GM12878 (cell line): ENCODE results near the gene APPL2. TPM values are rescaled to one million over a fixed set of nuclear protein-coding genes. Genes with fewer than 3 reads are reported as not detected.
A peak's percentile ranks its signal among the peaks of the same experiment; 100 is the strongest.

Experiments used
- ATAC-seq: fragments of 200-7000 bp; cut with Tn5 transposase; 3 replicates; pipeline ENCODE4 v1.9.1; 2020; ENCODE audit warnings: mild to moderate bottlenecking, moderate library complexity
- BruUV-seq: library from RNA; stranded (reverse); fragments of 400-500 nt; replicated peaks from 2 replicates; lab custom pipeline; 2021; lab: Mats Ljungman, UMichigan
- CTCF ChIA-PET: fragments of 300-600 bp; sonication (Branson Sonifier 250); formaldehyde crosslinking; extraction: SDS; loops from one replicate; lab custom pipeline; 2021; ENCODE audit warnings: inconsistent platforms; lab: Yijun Ruan, JAX
- POLR2A ChIA-PET: fragments of 350-600 bp; formaldehyde crosslinking; extraction: SDS; loops from one replicate; lab custom pipeline; 2021; ENCODE audit warnings: inconsistent platforms; lab: Charles Lee
- RAD21 ChIA-PET: fragments of 300-600 bp; sonication (Branson Sonifier 250); formaldehyde crosslinking; loops from one replicate; lab custom pipeline; 2023; ENCODE audit warnings: antibody characterized with exemption; ENCODE audit not compliant: unreplicated experiment; lab: Charles Lee
- SMC1A ChIA-PET: fragments of 300-600 bp; sonication (Branson Sonifier 250); formaldehyde crosslinking; loops from one replicate; lab custom pipeline; 2023; ENCODE audit not compliant: unreplicated experiment, uncharacterized antibody; lab: Charles Lee
- DNase-seq: peaks from one replicate; pipeline ENCODE4 v3.0.0-alpha.2; 2011; ENCODE audit warnings: low read depth, low spot score
- FAIRE-seq: peaks from 3 replicates; lab custom pipeline; 2011; peaks lifted over from hg19 to GRCh38; lab: Jason Lieb, UNC
- H2AFZ ChIP-seq: 2 replicates; pipeline ENCODE4 v1.6.0; 2011; ENCODE audit warnings: low read depth, low read length, control low read depth; ENCODE audit not compliant: control insufficient read depth
- H3K27ac ChIP-seq: 2 replicates; pipeline ENCODE4 v1.5.1; 2011; ENCODE audit warnings: control low read depth; ENCODE audit not compliant: control insufficient read depth, insufficient read depth
- H3K27me3 ChIP-seq, 2 experiments: replicated peaks in 1 of 2; 2 replicates each; pipeline versions ENCODE4 v1.6.0 to v1.6.1; 2011; ENCODE audit warnings: low read length in 1 of 2; ENCODE audit not compliant: control insufficient read depth in 2 of 2, insufficient read depth in 2 of 2
- H3K36me3 ChIP-seq, 2 experiments: 2 replicates each; pipeline ENCODE4 v1.5.1; 2011; ENCODE audit warnings: low read length in 1 of 2; ENCODE audit not compliant: control insufficient read depth in 2 of 2, insufficient read depth in 2 of 2
- H3K4me1 ChIP-seq: 2 replicates; pipeline ENCODE4 v1.6.1; 2011; ENCODE audit warnings: mild to moderate bottlenecking, low read length, moderate library complexity, mixed read lengths; ENCODE audit not compliant: control insufficient read depth, insufficient read depth
- H3K4me2 ChIP-seq: 2 replicates; pipeline ENCODE4 v1.6.0; 2011; ENCODE audit warnings: control low read depth; ENCODE audit not compliant: control insufficient read depth, insufficient read depth
- H3K4me3 ChIP-seq: fragments of 200-600 bp; sonication (generic); 2 replicates; pipeline ENCODE4 v1.5.1; 2016
- H3K79me2 ChIP-seq: 2 replicates; pipeline ENCODE4 v1.6.0; 2011; ENCODE audit warnings: low read length; ENCODE audit not compliant: control insufficient read depth, insufficient read depth
- H3K9ac ChIP-seq: 2 replicates; pipeline ENCODE4 v1.8.0; 2011; ENCODE audit warnings: low read length, control low read depth, mixed read lengths; ENCODE audit not compliant: control insufficient read depth, insufficient read depth
- H3K9me3 ChIP-seq: replicated peaks from 3 replicates; pipeline ENCODE4 v1.5.1; 2011; ENCODE audit warnings: mild to moderate bottlenecking, low read length; ENCODE audit not compliant: control insufficient read depth, insufficient read depth
- H4K20me1 ChIP-seq: 2 replicates; pipeline ENCODE4 v1.6.0; 2011; ENCODE audit not compliant: control insufficient read depth, insufficient read depth
- BCL11A ChIP-seq: IDR thresholded peaks from 2 replicates; pipeline ENCODE4 v1.6.1; 2011; ENCODE audit warnings: low read depth, low read length
- BMI1 ChIP-seq: fragments of 450-650 bp; IDR thresholded peaks from 2 replicates; pipeline ENCODE4 v1.6.1; 2016; ENCODE audit warnings: mild to moderate bottlenecking, moderate library complexity, borderline replicate concordance
- CBX3 ChIP-seq: fragments of 200-600 bp; sonication (generic); IDR thresholded peaks from 2 replicates; pipeline ENCODE4 v1.6.1; 2016; ENCODE audit warnings: low read depth, borderline replicate concordance
- CEBPB ChIP-seq, 2 experiments: fragments of 150-350 bp in 1 of 2; IDR thresholded peaks; 2 replicates each; pipeline ENCODE4 v1.6.1; 2012 to 2014; ENCODE audit warnings: low read depth in 2 of 2, low read length in 2 of 2, borderline replicate concordance in 1 of 2, inconsistent platforms in 1 of 2
- CHD2 ChIP-seq: IDR thresholded peaks from 2 replicates; pipeline ENCODE4 v1.6.1; 2011; ENCODE audit warnings: low read depth, low read length, improper control_type of control experiment, borderline replicate concordance
- E4F1 ChIP-seq: fragments of 450-650 bp; IDR thresholded peaks from 2 replicates; pipeline ENCODE4 v1.6.1; 2018; ENCODE audit warnings: borderline replicate concordance, mild to moderate bottlenecking; ENCODE audit not compliant: partially characterized antibody
- HDAC6 ChIP-seq: fragments of 200-600 bp; sonication (generic); IDR thresholded peaks from one replicate; pipeline ENCODE4 v1.8.0; 2017; ENCODE audit warnings: antibody characterized with exemption; ENCODE audit not compliant: unreplicated experiment
- JUNB ChIP-seq: IDR thresholded peaks from 2 replicates; pipeline ENCODE4 v1.6.1; 2016; ENCODE audit warnings: antibody characterized with exemption, mild to moderate bottlenecking
- MYB ChIP-seq: fragments of 150-350 bp; IDR thresholded peaks from 2 replicates; pipeline ENCODE4 v1.6.1; 2014; ENCODE audit warnings: mild to moderate bottlenecking, low read depth, low read length, borderline replicate concordance
- NR2C2 ChIP-seq: IDR thresholded peaks from 2 replicates; pipeline ENCODE4 v1.6.1; 2011; ENCODE audit warnings: borderline replicate concordance, low read depth; ENCODE audit not compliant: control insufficient read depth, insufficient read length
- SMARCA5 ChIP-seq: fragments of 450-650 bp; IDR thresholded peaks from 2 replicates; pipeline ENCODE4 v1.6.1; 2017; ENCODE audit warnings: mild to moderate bottlenecking
- SREBF2 ChIP-seq: IDR thresholded peaks from 2 replicates; pipeline ENCODE4 v1.6.1; 2012; ENCODE audit warnings: mild to moderate bottlenecking, low read length
- SRF ChIP-seq, 2 experiments: IDR thresholded peaks; 2 replicates each; pipeline ENCODE4 v1.6.1; 2011; ENCODE audit warnings: low read depth in 2 of 2, low read length in 2 of 2, mild to moderate bottlenecking in 1 of 2, moderate library complexity in 1 of 2
- ZNF207 ChIP-seq: fragments of 450-650 bp; IDR thresholded peaks from 2 replicates; pipeline ENCODE4 v1.6.1; 2014; ENCODE audit warnings: antibody characterized with exemption, mild to moderate bottlenecking, borderline replicate concordance
- WGBS: methylation state at CpG from one replicate; pipeline ENCODE4 v1.1.6; 2016; ENCODE audit warnings: low lambda C conversion rate; ENCODE audit not compliant: insufficient replicate concordance, insufficient coverage; ENCODE audit errors: missing lambda C conversion rate; 5-methylcytosine and 5-hydroxymethylcytosine counted together
- in situ Hi-C: fragments of 300-500 bp; cut with MboI; formaldehyde crosslinking; loops from 9 replicates; pipeline ENCODE4 v1.14.3; 2018; ENCODE audit warnings: mixed read lengths
- intact Hi-C: fragments of 100-400 bp; cut with micrococcal nuclease; formaldehyde crosslinking; loops from one replicate; pipeline ENCODE4 v1.14.2; 2022; ENCODE audit not compliant: unreplicated experiment
- polyA plus RNA-seq, 11 experiments: library from polyadenylated mRNA; depleted of rRNA in 4 of 11; unstranded in 6 of 11; stranded (reverse) in 5 of 11; fragments of >200 nt; fragmentation: Nextera tagmentation in 4 of 11; fragmentation: Illumina TruSeq in 1 of 11; extraction: Ambion mirVana in 4 of 11; extraction: Trizol in 1 of 11; gene quantifications; 1 replicate in 1 of 11; 2 replicates in 10 of 11; pipeline versions ENCODE4 v1.2.1 to v1.2.3, GENCODE V29; 2011 to 2016; ENCODE audit warnings: inconsistent platforms in 2 of 11, missing spikeins in 2 of 11, low read depth in 1 of 11
- total RNA-seq, 4 experiments: library from RNA; depleted of rRNA in 3 of 4; stranded (reverse); fragments of >200 nt in 3 of 4; fragmentation: Illumina TruSeq in 1 of 4; extraction: Trizol in 1 of 4; gene quantifications; 2 replicates each; pipeline versions ENCODE4 v1.2.1 to v1.2.3, GENCODE V29; 2013 to 2021
- TF ChIP-seq, protein P1 (sequence below): IDR thresholded peaks from 2 replicates; pipeline ENCODE4 v1.6.1; 2012; ENCODE audit warnings: improper control_type of control experiment, low read depth, low read length; ENCODE audit not compliant: insufficient replicate concordance
- TF ChIP-seq, protein P2 (sequence below): IDR thresholded peaks from 2 replicates; pipeline ENCODE4 v1.6.1; 2011; ENCODE audit warnings: low read depth, mild to moderate bottlenecking, low read length, moderate library complexity, borderline replicate concordance; ENCODE audit errors: extremely low read depth

Gene APPL2
- total and polyA plus RNA-seq, 10 of the 15 experiments (the other 5 are each of a cell fraction or from before 2014, with no cell fraction given) = 1.9 to 14.2 (median 7.5) TPM

DNA sequence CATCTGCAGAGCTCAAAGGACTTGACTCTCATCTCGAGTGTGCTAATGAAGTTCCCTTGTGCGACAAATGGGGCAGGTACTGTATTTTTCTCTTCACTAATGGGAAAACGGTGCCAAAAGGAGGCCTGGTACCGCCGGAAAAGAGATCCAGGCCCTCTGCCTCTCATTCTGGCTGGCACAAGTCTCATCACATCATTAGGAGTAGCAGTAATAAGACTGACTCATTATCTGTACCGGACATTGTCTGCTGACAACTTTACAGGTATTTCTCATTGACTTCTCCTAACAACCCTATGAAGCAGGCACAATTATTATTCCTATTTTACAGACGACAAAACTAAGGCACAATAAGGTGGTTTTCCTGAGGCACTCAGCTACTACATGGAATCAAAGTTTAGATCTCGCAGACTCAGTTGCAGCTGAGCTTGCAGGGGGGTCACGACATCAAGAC lies 668 bp downstream of the APPL2 start:
- intact Hi-C loops (no loop called here), in situ Hi-C loops (no loop called here)
- ChIA-PET RAD21 (interaction anchor here (0.7 to 1.2 kb wide), 3 partner anchors 15 to 1148 kb away, joined by 3 read pairs; no protein-coding TSS in a partner anchor), CTCF (interaction anchor here (1.3 kb wide), 1 partner anchor 122 kb away, joined by 4 read pairs; no protein-coding TSS in a partner anchor), SMC1A (interaction anchor here (1.0 kb wide), 2 partner anchors 15 to 96 kb away, joined by 3 read pairs; no protein-coding TSS in a partner anchor), POLR2A (no interaction called here)
- DNase-seq (no peak), FAIRE-seq (no peak), ATAC-seq (peak; percentile 16)
- peak overlapping the region; percentile 65 for H3K4me2 ChIP-seq
- no peak overlapping the region for H3K27ac ChIP-seq
- H3K27me3 ChIP-seq = no peaks in the 10 kb centered on the region
- H3K36me3 ChIP-seq = no peaks in the 10 kb centered on the region
- H2AFZ ChIP-seq = peak overlapping the region; percentile 11
- 10% methylated on average over 9 of the region's 9 CpGs for whole genome bisulfite sequencing
- no peaks in the 10 kb centered on the region for H3K79me2 ChIP-seq
- H4K20me1 ChIP-seq = no peaks in the 10 kb centered on the region
- H3K9me3 ChIP-seq = no peaks in the 10 kb centered on the region
- no peaks in the 10 kb centered on the region for H3K4me1 ChIP-seq
- peak overlapping the region; percentile 57 for H3K9ac ChIP-seq
- H3K4me3 ChIP-seq = peak overlapping the region; percentile 87
- BruUV-seq = TSS peak; percentile 65
- TF ChIP-seq CBX3 = no peak
- no peak for TF ChIP-seq CEBPB (IDR thresholded peaks at IDR 0.05; ENCODE audit: borderline replicate concordance in 1 of 2, low read depth in 2 of 2, low read length in 2 of 2)
- no peak for TF ChIP-seq SRF (IDR thresholded peaks at IDR 0.05; ENCODE audit: low read depth in 2 of 2, low read length in 2 of 2)
- no peak for TF ChIP-seq SREBF2
- TF ChIP-seq HDAC6 = no peak
- no peak for TF ChIP-seq BMI1
- no peak for TF ChIP-seq BCL11A
- TF ChIP-seq E4F1 = no peak
- TF ChIP-seq, protein P1, sequence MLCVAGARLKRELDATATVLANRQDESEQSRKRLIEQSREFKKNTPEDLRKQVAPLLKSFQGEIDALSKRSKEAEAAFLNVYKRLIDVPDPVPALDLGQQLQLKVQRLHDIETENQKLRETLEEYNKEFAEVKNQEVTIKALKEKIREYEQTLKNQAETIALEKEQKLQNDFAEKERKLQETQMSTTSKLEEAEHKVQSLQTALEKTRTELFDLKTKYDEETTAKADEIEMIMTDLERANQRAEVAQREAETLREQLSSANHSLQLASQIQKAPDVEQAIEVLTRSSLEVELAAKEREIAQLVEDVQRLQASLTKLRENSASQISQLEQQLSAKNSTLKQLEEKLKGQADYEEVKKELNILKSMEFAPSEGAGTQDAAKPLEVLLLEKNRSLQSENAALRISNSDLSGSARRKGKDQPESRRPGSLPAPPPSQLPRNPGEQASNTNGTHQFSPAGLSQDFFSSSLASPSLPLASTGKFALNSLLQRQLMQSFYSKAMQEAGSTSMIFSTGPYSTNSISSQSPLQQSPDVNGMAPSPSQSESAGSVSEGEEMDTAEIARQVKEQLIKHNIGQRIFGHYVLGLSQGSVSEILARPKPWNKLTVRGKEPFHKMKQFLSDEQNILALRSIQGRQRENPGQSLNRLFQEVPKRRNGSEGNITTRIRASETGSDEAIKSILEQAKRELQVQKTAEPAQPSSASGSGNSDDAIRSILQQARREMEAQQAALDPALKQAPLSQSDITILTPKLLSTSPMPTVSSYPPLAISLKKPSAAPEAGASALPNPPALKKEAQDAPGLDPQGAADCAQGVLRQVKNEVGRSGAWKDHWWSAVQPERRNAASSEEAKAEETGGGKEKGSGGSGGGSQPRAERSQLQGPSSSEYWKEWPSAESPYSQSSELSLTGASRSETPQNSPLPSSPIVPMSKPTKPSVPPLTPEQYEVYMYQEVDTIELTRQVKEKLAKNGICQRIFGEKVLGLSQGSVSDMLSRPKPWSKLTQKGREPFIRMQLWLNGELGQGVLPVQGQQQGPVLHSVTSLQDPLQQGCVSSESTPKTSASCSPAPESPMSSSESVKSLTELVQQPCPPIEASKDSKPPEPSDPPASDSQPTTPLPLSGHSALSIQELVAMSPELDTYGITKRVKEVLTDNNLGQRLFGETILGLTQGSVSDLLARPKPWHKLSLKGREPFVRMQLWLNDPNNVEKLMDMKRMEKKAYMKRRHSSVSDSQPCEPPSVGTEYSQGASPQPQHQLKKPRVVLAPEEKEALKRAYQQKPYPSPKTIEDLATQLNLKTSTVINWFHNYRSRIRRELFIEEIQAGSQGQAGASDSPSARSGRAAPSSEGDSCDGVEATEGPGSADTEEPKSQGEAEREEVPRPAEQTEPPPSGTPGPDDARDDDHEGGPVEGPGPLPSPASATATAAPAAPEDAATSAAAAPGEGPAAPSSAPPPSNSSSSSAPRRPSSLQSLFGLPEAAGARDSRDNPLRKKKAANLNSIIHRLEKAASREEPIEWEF = no peak
- no peak for TF ChIP-seq JUNB
- TF ChIP-seq CHD2 = no peak
- TF ChIP-seq SMARCA5 = no peak
- no peak for TF ChIP-seq ZNF207
- no peak for TF ChIP-seq NR2C2
- TF ChIP-seq, protein P2, sequence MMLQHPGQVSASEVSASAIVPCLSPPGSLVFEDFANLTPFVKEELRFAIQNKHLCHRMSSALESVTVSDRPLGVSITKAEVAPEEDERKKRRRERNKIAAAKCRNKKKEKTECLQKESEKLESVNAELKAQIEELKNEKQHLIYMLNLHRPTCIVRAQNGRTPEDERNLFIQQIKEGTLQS = no peak
- no peak for TF ChIP-seq MYB
